HFFc6 (cell line): ENCODE measurements around the gene ITSN1. TPM values are rescaled to one million over a fixed set of nuclear protein-coding genes. Genes with fewer than 3 reads are reported as not detected.

Experiments used
- DNase-seq: peaks from one replicate; pipeline ENCODE4 v3.0.0-alpha.2; 2018
- H3K27ac Mint-ChIP-seq: 2 replicates; pipeline ENCODE4 v1.8.0; 2020; ENCODE audit warnings: mild to moderate bottlenecking, mixed read lengths
- H3K27me3 Mint-ChIP-seq: 2 replicates; pipeline ENCODE4 v1.8.0; 2021; ENCODE audit warnings: mild to moderate bottlenecking, moderate library complexity, mixed read lengths; ENCODE audit not compliant: insufficient read depth
- H3K36me3 Mint-ChIP-seq: 2 replicates; pipeline ENCODE4 v1.8.0; 2021; ENCODE audit warnings: low read depth, mixed read lengths
- H3K4me1 Mint-ChIP-seq: 2 replicates; pipeline ENCODE4 v1.8.0; 2020; ENCODE audit warnings: low read depth, mixed read lengths
- H3K4me3 Mint-ChIP-seq: 2 replicates; pipeline ENCODE4 v1.8.0; 2020; ENCODE audit warnings: mild to moderate bottlenecking, moderate library complexity, mixed read lengths
- H3K9me3 Mint-ChIP-seq: 2 replicates; pipeline ENCODE4 v1.8.0; 2020; ENCODE audit warnings: mild to moderate bottlenecking, mixed read lengths
- total RNA-seq, 6 experiments: library from RNA; stranded (reverse); fragmentation: NEBNext Ultra II Directional; extraction: Animal tissue kit (Norgen Biotek cat#: 25700); gene quantifications; 2 replicates in 1 of 6; 3 replicates in 5 of 6; pipeline ENCODE4 v1.2.3, GENCODE V29; 2021
- TF ChIP-seq, protein P1 (sequence below): fragments of 200-600 bp; sonication (generic); IDR thresholded peaks from 2 replicates; pipeline ENCODE4 v1.5.0; 2021; ENCODE audit warnings: antibody characterized with exemption, mild to moderate bottlenecking

Gene ITSN1
- total RNA-seq, 6 experiments from 2014 or later: 47.7 to 54.8 (median 54.0) TPM

DNA sequence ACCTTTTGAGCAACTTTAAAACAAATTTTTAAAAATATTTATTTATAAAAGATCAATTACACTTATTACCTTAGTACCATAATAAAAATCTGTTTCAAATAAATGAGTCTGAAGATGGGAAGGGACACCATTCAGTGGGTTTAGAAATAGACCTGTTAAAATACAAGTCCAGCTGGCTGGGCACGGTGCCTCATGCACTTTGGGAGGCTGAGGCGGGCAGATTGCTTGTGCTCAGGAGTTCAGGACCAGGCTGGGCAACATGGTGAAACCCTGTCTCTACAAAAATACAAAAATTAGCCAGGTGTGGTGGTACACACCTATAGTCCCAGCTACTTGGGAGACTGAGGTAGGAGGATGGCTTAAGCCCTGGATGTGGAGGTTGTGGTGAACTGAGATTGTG is 57.0 kb downstream of the ITSN1 start:
- TF ChIP-seq, protein P1, sequence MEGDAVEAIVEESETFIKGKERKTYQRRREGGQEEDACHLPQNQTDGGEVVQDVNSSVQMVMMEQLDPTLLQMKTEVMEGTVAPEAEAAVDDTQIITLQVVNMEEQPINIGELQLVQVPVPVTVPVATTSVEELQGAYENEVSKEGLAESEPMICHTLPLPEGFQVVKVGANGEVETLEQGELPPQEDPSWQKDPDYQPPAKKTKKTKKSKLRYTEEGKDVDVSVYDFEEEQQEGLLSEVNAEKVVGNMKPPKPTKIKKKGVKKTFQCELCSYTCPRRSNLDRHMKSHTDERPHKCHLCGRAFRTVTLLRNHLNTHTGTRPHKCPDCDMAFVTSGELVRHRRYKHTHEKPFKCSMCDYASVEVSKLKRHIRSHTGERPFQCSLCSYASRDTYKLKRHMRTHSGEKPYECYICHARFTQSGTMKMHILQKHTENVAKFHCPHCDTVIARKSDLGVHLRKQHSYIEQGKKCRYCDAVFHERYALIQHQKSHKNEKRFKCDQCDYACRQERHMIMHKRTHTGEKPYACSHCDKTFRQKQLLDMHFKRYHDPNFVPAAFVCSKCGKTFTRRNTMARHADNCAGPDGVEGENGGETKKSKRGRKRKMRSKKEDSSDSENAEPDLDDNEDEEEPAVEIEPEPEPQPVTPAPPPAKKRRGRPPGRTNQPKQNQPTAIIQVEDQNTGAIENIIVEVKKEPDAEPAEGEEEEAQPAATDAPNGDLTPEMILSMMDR: no peak
- Mint-ChIP-seq H3K4me3 (no peak overlapping the region), H3K27me3 (no peaks in the 10 kb centered on the region; the same call in none of the 2 replicates), H3K4me1 (peaks cover 49% of the 10 kb centered on the region), H3K36me3 (no peaks in the 10 kb centered on the region), H3K9me3 (no peaks in the 10 kb centered on the region), H3K27ac (no peak overlapping the region)
- DNase-seq: no peak

DNA sequence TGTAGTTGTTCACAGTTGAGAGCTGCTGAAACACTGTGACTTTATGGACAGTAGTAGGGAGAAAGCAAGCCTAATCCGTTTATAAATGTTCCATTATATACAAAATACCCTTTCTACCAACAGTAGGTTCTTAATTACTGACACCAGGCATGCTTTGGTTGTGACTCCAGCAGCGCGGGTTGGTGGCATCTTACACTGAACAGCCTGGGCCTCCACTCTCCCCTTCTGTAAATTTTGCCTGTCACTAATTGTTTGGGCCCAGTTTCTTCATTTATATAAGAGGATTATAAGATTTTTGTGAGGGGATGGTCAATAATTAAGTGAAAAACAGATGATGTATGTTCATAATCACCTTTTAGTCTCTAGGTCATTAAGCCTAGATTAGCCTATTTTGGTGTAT is 58.2 kb downstream of the ITSN1 start:
- TF ChIP-seq, protein P1: no peak
- Mint-ChIP-seq H3K36me3 (no peaks in the 10 kb centered on the region), H3K4me3 (no peak overlapping the region), H3K27me3 (no peaks in the 10 kb centered on the region; the same call in 1 of the 2 replicates), H3K9me3 (no peaks in the 10 kb centered on the region), H3K27ac (no peak overlapping the region), H3K4me1 (peaks cover 48% of the 10 kb centered on the region)
- no peak for DNase-seq

- H3K36me3 Mint-ChIP-seq: peaks cover 17% of the 10 kb centered on the region
- peaks cover 13% of the 10 kb centered on the region for H3K9me3 Mint-ChIP-seq
- TF ChIP-seq, protein P1: no peak
- H3K4me3 Mint-ChIP-seq: no peak overlapping the region
- no peaks in the 10 kb centered on the region for H3K27me3 Mint-ChIP-seq
- peaks cover 44% of the 10 kb centered on the region for H3K4me1 Mint-ChIP-seq
- no peak for DNase-seq
- H3K27ac Mint-ChIP-seq: peak overlapping the region; percentile 11; the same call in 1 of the 2 replicates
These were observed 61.7 kb downstream of the ITSN1 start for GRCh38 chr21:33703750-33704606.

DNA sequence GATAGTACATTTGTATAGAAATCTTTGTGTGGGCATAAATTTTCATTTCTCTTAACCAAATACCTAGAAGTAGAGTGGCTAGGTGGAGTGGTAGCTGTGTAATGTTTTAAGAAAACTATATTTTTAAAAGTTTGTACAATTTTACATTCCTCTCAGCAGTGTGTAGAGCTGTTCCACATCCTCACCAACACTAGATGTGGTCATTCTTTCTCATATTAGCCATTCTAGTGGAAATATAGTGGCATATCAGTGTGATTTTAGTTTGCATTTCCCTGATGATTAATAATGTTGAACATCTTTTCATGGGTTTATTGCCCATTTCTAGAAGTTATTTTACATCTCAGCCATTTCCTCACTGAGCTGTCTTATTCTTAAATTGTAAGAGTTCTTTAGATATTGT is 65.5 kb downstream of the ITSN1 start:
- peak overlapping the region; percentile 80 for H3K27ac Mint-ChIP-seq
- H3K27me3 Mint-ChIP-seq: no peaks in the 10 kb centered on the region
- H3K36me3 Mint-ChIP-seq: peaks cover 32% of the 10 kb centered on the region
- DNase-seq: no peak
- H3K9me3 Mint-ChIP-seq: peaks cover 22% of the 10 kb centered on the region
- TF ChIP-seq, protein P1: no peak
- H3K4me3 Mint-ChIP-seq: 0 out of 2 replicates have a peak overlapping the region, but pooled peaks have one; percentile 10
- H3K4me1 Mint-ChIP-seq: peaks cover 61% of the 10 kb centered on the region

DNA sequence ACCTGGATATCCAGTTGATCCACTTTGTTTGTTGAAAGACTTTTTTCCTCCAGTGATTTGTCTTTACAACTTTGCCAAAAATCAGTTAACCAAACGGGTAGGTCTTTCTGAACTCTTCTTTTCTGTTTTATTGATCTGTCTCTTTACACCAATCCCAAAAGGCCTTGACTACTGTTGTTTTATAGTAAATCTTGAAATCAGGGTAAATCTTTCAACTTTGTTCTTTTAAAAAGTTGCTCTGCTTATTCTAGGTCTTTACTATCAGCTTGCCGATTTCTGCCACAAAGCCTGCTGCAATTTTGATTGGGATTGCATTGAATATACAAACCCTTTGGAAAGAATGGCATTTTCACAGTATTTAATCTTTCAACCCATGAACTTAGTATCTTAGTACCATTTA is 66.6 kb downstream of the ITSN1 start:
- Mint-ChIP-seq H3K36me3 (peaks cover 32% of the 10 kb centered on the region), H3K9me3 (peaks cover 22% of the 10 kb centered on the region), H3K27me3 (no peaks in the 10 kb centered on the region), H3K4me1 (peaks cover 54% of the 10 kb centered on the region), H3K27ac (no peak overlapping the region), H3K4me3 (no peak overlapping the region)
- no peak for DNase-seq
- TF ChIP-seq, protein P1: no peak
